Activated CD4-positive, alpha-beta T cell treated with anti-CD3 and anti-CD28 coated beads, Interleukin-2, amount 50 U/mL, for 24 hours (primary cell): ENCODE results near the gene LRWD1.
"Not testable (repeated sequence)": the region's sequence is repeated elsewhere in the genome, so short reads cannot be mapped to it uniquely, and the experiment has no call there.

ENCODE experiments used
- DNase-seq, 2 donors: peaks; one replicate each; pipeline ENCODE4 v3.0.0-alpha.2; 2020; ENCODE audit warnings: low read depth in 1 of 2, low spot score in 1 of 2

The LRWD1 gene

GRCh38 chr7:102494026-102494425 lies 29.2 kb downstream of the LRWD1 start:
- not testable (repeated sequence) for DNase-seq

- not testable (repeated sequence) for DNase-seq
These were observed 29.8 kb downstream of the LRWD1 start for GRCh38 chr7:102494473-102495149.

DNA sequence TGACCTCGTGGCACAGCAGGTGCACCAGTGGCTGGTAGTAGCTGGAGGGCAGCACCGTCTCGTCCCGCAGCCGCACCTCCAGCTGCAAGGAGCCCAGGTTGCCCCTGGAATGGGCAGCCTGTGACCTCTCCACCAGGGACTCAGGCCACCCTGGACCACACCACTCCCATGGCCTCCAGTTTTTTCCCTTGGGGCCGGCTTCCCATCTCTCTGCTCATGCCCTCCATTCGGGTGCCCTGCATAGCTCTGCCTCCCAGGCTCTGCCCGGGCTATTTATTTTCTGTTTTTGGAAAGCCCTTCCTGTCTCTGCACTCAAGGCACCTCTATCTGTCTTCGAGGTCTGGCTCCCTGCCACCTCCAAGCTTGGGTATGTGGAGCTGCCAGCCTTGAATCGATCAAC lies 32.1 kb downstream of the LRWD1 start:
- DNase-seq: not testable (repeated sequence)

GRCh38 chr7:102497308-102497707 lies 32.5 kb downstream of the LRWD1 start:
- DNase-seq: not testable (repeated sequence)

DNA sequence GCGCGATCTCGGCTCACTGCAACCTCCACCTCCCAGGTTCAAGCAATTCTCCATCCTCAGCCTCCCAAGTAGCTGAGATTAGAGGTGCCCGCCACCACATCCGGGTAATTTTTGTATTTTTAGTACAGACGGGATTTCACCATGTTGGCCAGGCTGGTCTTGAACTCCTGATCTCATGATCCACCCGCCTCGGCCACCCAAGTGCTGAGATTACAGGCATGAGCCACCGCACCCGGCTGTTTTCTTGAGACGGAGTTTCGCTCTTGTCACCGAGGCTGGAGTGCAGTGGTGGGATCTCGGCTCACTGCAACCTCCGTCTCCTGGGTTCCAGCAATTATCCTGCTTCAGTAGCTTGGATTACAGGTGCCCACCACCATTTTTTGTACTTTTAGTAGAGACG lies 33.5 kb downstream of the LRWD1 start:
- DNase-seq: not testable (repeated sequence)

DNA sequence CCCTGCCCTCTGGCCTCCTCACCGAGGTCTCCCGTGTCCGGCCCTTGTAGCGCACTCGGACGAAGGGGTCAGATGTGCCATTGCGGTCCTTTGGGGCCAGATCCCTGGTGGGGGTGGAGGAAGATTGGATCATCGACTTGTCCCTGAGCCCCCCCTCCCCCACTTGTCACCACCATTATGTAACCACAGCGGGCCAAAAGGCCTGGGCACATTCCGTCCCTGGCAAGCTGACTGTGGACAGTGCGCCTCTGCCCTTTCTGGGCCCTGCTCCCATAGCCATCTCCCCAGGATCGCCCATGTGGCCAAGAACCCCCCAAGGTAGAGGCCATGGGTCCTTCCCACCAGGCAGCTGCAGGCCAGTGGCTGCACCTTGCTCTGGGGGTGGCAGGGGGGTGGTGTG lies 38.4 kb downstream of the LRWD1 start:
- DNase-seq: not testable (repeated sequence)

GRCh38 chr7:102505298-102506185 lies 40.8 kb downstream of the LRWD1 start:
- not testable (repeated sequence) for DNase-seq

DNA sequence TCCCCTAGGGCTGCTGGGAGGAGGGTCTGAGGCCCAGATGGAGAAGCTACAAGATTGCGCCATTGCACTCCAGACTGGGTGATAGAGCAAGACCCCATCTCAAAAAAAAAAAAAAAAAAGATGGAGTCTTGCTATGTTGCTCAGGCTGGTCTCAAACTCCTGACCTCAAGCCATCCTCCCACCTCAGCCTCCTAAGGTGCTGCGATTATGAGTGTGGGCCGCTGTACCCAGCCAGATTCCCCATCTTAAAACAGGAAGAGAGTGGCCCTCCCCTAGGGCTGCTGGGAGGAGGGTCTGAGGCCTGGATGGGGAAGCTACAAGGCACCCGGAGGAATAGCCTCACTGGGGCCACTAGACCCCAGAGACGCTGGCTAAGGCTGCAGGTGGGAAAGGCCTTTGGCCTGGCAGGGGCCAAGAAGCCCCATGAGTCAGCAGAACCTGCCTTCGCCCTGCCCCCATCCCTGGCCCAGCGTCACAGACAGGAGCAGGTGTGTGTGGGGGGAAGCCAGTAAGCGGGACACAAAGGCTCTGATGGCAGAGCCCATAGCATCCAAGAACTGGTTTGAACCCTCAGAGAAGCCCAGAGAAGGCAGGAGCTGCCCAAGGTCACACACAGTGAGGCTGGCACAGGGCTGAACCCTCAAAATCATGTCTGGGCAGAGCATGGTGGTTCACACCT lies 42.8 kb downstream of the LRWD1 start:
- not testable (repeated sequence) for DNase-seq

DNA sequence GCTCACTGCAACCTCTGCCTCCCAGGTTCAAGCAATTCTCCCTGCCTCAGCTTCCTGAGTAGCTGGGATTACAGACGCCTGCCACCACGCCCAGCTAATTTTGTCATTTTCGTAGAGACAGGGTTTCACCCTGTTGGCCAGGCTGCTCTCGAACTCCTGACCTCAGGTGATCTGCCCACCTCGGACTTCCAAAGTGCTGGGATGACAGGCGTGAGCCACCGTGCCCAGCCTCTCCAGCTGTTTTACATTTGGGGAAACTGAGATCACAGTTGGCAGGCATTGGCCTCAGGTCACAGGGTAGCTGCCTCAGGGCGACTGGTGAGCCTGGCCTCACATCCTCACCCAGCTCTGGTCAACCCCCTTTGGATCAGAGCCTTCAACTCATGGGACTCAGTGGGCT lies 45.8 kb downstream of the LRWD1 start:
- not testable (repeated sequence) for DNase-seq

DNA sequence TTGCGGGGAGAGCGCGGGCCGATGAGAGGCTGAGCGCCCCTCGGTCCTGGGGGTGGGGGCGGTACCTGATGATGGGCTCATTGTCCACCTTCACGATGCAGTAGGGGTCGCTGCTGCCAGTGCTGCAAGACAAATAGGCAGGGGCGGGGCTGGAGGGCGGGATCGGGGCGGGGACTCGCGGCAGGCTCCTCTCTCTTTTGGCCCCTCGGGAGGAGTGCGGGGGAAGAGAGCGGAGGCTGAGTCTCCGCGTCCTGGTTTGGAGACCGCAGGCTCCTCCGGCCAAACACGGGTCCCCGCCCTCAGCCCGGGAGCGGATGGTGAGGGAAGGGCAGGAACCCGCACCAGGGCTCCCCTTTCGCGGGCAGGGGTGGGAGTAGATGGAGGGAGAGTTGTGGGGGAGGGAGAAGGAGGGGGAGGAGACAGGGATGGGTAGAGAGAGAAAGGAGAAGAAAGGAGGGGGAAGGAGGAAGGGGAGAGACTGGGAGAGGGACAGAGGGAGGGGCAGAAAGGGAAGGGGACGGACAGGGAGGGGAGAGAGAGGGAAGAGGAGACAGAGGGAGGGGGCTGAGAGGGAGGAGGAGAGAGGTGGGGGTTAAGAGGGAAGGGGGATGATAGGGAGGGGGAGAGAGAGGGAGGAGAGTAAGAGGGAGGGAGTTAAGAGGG lies 47.2 kb downstream of the LRWD1 start:
- not testable (repeated sequence) for DNase-seq

DNA sequence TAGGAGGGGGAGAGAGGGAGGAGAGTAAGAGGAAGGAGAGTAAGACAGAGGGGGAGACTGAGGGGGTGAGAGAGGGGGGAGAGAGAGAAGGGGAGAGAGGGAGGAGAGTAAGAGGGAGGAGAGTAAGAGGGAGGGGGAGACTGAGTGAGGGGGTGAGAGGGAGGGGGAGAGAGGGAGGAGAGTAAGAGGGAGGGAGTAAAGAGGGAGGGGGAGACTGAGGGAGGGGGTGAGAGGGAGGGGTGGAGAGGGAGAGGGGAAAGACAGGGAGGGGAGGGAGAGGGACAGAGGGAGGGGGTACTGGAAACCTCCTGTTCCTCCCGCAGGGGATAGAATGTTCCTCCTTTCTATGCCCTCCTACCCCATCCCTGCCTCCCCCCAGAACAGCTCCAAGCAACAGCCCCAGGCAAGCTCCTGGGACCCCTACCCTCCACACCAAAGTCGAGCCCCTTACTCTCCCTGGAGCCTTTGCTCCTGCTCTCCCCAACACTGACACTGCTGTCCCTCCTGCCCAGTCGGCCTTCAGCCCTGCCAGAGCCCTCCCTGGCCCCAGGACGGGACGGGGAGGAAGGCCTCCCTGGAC lies 47.9 kb downstream of the LRWD1 start:
- DNase-seq: not testable (repeated sequence)

DNA sequence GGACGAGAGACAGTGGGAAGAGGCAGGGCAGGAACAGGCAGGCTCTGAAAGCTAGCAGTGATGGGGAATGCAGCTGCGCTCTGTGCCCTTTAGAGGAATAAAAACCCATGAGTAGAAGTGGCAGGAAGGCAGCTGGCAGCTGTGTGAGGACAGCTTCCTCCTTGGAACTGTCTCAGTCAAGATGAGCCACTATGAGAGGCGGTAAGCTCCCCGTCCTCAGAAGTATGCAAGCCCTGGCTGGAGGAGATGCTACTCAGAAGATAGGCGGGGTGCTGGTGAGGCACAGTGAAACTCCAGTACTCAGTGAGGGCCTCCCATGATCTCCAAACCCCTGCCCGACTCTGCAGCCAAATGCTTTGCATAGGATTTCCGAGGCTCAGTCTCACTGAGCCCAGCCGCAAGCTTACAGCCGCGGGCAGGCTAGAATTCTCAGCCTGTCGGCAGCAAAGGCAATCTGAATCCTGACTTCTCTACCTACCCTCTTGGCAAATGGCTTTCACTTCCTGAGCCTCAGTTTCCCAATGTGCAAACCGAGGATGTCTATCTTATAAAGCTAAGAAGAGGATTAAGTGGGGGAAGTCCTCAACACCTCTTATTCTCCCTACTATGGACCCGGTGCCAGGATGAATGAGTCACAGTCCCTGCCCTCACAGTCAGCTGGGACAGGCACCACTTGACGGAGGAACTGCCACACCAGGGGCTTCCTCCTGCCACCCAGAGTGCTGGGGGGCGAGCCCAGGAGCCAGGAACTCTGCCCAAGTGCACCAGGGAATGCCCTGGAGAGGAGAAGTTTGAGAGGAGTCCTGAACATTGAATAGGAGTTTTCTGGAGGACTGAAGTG lies 50.3 kb downstream of the LRWD1 start:
- not testable (repeated sequence) for DNase-seq

DNA sequence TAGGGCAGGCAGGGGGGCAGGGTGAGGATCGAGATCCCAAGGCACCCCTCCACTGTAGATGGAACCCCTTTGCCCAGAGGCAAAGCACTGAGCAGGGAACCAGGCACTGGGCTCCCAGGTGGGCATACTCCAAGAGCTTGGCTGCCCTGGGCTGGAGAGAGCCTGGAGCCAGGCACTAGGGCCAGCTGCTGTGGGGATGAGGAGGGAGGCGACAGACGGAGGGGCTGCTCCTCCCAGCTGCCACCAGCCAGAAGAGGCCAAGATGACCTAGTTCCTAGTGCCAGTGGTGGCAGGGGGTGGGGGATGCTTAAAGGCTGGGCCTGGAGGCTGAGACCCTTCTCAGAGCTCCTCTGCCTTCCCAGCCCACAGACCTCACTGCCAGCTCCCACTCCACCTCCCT lies 51.1 kb downstream of the LRWD1 start:
- not testable (repeated sequence) for DNase-seq

GRCh38 chr7:102516951-102517350 lies 52.2 kb downstream of the LRWD1 start:
- not testable (repeated sequence) for DNase-seq

GRCh38 chr7:102517550-102518147 lies 52.9 kb downstream of the LRWD1 start, which contains the start of gene RASA4B:
Gene RASA4B (minus strand): TSS chr7:102517777. CDS start chr7:102517710, 67 bp downstream.
- DNase-seq: not testable (repeated sequence)

GRCh38 chr7:102520797-102521196 lies 56.0 kb downstream of the LRWD1 start:
- not testable (repeated sequence) for DNase-seq
